Kidney epithelial cell (primary cell): Measurements from ENCODE around the gene ADGRA3. TPM values are rescaled to one million over a fixed set of nuclear protein-coding genes. Genes with fewer than 3 reads are reported as not detected.

Experiments
- DNase-seq: peaks from one replicate; pipeline ENCODE4 v3.0.0-alpha.2; 2010; ENCODE audit warnings: low read depth
- H3K27me3 ChIP-seq: 2 replicates; pipeline ENCODE4 v1.6.0; 2011; ENCODE audit warnings: low read length; ENCODE audit not compliant: control insufficient read depth, insufficient read depth
- H3K36me3 ChIP-seq: 2 replicates; pipeline ENCODE4 v1.5.1; 2011; ENCODE audit warnings: low read length; ENCODE audit not compliant: control insufficient read depth, insufficient read depth
- H3K4me3 ChIP-seq: 2 replicates; pipeline ENCODE4 v1.5.1; 2011; ENCODE audit warnings: low read depth, mild to moderate bottlenecking, control low read depth, low read length
- total RNA-seq: library from RNA; depleted of rRNA; stranded (reverse); fragments of >200 nt; gene quantifications from 2 replicates; pipeline ENCODE4 v1.2.3, GENCODE V29; 2015
- TF ChIP-seq, protein P1 (sequence below): IDR thresholded peaks from 2 replicates; pipeline ENCODE4 v1.5.1; 2011; ENCODE audit warnings: mild to moderate bottlenecking, moderate library complexity, low read length, control low read depth, inconsistent platforms; ENCODE audit not compliant: insufficient read depth, poor library complexity, severe bottlenecking

The ADGRA3 gene
- total RNA-seq, 1 donor from 2014 or later = 30.5 TPM

GRCh38 chr4:22515145-22515887, 550 bp downstream of the ADGRA3 start:
- H3K27me3 ChIP-seq = no peaks in the 10 kb centered on the region
- TF ChIP-seq, protein P1, sequence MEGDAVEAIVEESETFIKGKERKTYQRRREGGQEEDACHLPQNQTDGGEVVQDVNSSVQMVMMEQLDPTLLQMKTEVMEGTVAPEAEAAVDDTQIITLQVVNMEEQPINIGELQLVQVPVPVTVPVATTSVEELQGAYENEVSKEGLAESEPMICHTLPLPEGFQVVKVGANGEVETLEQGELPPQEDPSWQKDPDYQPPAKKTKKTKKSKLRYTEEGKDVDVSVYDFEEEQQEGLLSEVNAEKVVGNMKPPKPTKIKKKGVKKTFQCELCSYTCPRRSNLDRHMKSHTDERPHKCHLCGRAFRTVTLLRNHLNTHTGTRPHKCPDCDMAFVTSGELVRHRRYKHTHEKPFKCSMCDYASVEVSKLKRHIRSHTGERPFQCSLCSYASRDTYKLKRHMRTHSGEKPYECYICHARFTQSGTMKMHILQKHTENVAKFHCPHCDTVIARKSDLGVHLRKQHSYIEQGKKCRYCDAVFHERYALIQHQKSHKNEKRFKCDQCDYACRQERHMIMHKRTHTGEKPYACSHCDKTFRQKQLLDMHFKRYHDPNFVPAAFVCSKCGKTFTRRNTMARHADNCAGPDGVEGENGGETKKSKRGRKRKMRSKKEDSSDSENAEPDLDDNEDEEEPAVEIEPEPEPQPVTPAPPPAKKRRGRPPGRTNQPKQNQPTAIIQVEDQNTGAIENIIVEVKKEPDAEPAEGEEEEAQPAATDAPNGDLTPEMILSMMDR = no peak
- no peaks in the 10 kb centered on the region for H3K36me3 ChIP-seq
- H3K4me3 ChIP-seq = peak overlapping the region; percentile 66
- DNase-seq = no peak

DNA sequence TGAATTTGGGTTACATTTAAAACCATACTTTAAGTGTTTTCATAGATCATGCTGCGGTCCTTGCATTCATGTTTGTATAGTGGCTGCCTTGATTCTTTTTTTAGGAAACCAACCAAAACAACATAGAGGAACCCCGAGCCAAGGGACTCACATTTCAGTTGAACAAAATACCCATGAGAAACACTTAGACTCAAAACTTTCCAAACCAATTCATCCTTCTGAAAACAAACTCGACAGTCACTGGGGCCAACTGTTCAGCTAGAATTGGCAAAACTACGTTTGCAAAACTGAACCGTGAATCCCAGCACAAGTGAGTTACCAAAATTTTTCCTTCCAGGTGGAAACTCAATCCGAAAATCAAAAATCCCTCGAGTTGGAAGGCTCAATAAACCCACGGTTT, 1.4 kb downstream of the ADGRA3 start:
- H3K27me3 ChIP-seq = no peaks in the 10 kb centered on the region
- TF ChIP-seq, protein P1 = no peak

GRCh38 chr4:22514001-22514400, 1.9 kb downstream of the ADGRA3 start:
- peak; percentile 58 for DNase-seq
- Histone ChIP-seq H3K4me3 (peak overlapping the region; percentile 66), H3K36me3 (no peaks in the 10 kb centered on the region), H3K27me3 (no peaks in the 10 kb centered on the region)
- TF ChIP-seq, protein P1 = no peak

More for the DNA sequence above, 1.4 kb downstream of the ADGRA3 start:
- Histone ChIP-seq H3K4me3 (peak overlapping the region; percentile 66), H3K36me3 (no peaks in the 10 kb centered on the region)
- no peak for DNase-seq

DNA sequence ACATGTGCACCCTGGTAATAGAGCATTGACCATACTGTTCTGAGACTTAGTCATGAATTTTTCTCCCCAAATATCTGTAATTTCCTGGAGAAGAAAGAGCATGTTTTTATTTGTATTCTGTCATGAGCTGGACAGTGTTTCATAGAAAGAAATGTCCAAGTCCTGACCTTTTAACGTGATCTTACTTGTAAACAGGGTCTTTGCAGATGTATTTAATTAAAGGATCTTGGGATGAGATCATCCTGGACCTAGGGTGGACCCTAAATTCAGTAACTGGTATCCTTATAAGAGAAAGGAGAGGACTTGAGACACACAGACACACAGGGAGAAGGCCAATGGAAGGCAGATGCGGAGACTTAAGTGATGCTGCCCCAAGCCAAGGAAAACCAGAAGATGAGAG, 3.6 kb downstream of the ADGRA3 start:
- H3K4me3 ChIP-seq = no peak overlapping the region
- no peaks in the 10 kb centered on the region for H3K36me3 ChIP-seq
- TF ChIP-seq, protein P1 = no peak
- no peak for DNase-seq
- H3K27me3 ChIP-seq = no peaks in the 10 kb centered on the region

DNA sequence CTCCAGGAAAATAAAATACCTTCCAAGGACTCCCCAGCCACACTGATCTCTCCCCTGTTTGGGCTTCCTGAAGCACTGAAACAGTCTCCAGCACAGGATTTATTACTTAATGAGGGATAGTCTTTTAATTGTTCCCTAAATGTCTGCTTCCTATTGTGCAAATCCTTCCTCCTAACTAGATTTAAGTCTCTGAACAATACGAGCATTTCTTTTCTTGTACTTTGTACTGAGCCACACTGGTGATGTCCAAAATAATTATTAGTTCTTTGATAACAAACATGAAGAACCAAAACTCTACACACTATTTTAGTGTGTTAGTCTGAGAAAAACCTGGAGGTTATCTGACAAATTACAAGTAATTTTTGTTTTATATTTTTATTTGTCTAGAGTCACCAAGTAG, 5.1 kb downstream of the ADGRA3 start:
- Histone ChIP-seq H3K27me3 (no peaks in the 10 kb centered on the region), H3K4me3 (no peak overlapping the region), H3K36me3 (no peaks in the 10 kb centered on the region)
- TF ChIP-seq, protein P1 = no peak
- DNase-seq = no peak

- H3K4me3 ChIP-seq = no peak overlapping the region
- DNase-seq = no peak
- TF ChIP-seq, protein P1 = no peak
- no peaks in the 10 kb centered on the region for H3K27me3 ChIP-seq
- H3K36me3 ChIP-seq = no peaks in the 10 kb centered on the region
Measured at GRCh38 chr4:22508376-22508775, 7.5 kb downstream of the ADGRA3 start.
